Keratinocyte (primary cell): ENCODE data around the gene HNF4A. TPM values are rescaled to one million over a fixed set of nuclear protein-coding genes. Genes with fewer than 3 reads are reported as not detected.

Experiments
- DNase-seq: peaks from one replicate; pipeline ENCODE4 v3.0.0-alpha.2; 2011; ENCODE audit warnings: low read depth, missing footprints, low spot score
- FAIRE-seq: peaks from 2 replicates; lab custom pipeline; 2011; peaks lifted over from hg19 to GRCh38; lab: Jason Lieb, UNC
- H2AFZ ChIP-seq: 2 replicates; pipeline ENCODE4 v1.6.0; 2012; ENCODE audit warnings: low read length, control low read depth, inconsistent platforms; ENCODE audit not compliant: control insufficient read depth
- H3K27ac ChIP-seq: 2 replicates; pipeline ENCODE4 v1.5.1; 2011; ENCODE audit warnings: low read length; ENCODE audit not compliant: control insufficient read depth, insufficient read depth
- H3K27me3 ChIP-seq: 3 replicates; pipeline ENCODE4 v1.6.0; 2011; ENCODE audit warnings: low read length; ENCODE audit not compliant: control insufficient read depth, insufficient read depth; ENCODE audit errors: extremely low read depth
- H3K36me3 ChIP-seq, 2 experiments: 2 replicates in 1 of 2; 3 replicates in 1 of 2; pipeline ENCODE4 v1.5.1; 2011; ENCODE audit warnings: low read length in 2 of 2, mild to moderate bottlenecking in 1 of 2; ENCODE audit not compliant: control insufficient read depth in 2 of 2, insufficient read depth in 2 of 2; ENCODE audit errors: extremely low read depth in 1 of 2
- H3K4me1 ChIP-seq: 3 replicates; pipeline ENCODE4 v1.5.1; 2011; ENCODE audit warnings: low read length; ENCODE audit not compliant: control insufficient read depth, insufficient read depth; ENCODE audit errors: extremely low read depth
- H3K4me2 ChIP-seq: 3 replicates; pipeline ENCODE4 v1.6.0; 2011; ENCODE audit warnings: low read depth, low read length; ENCODE audit not compliant: control insufficient read depth, insufficient read depth; ENCODE audit errors: extremely low read depth
- H3K4me3 ChIP-seq, 3 experiments: fragments of 200-600 bp in 1 of 3; sonication (generic) in 1 of 3; 2 replicates in 2 of 3; 3 replicates in 1 of 3; pipeline ENCODE4 v1.5.1; 2011 to 2016; ENCODE audit warnings: low read length in 3 of 3, mild to moderate bottlenecking in 3 of 3, control low read depth in 2 of 3, inconsistent platforms in 1 of 3, low read depth in 1 of 3, mixed read lengths in 1 of 3, mixed run types in 1 of 3, moderate library complexity in 1 of 3; ENCODE audit not compliant: control insufficient read depth in 2 of 3, insufficient read depth in 2 of 3; ENCODE audit errors: extremely low read depth in 1 of 3
- H3K79me2 ChIP-seq: 2 replicates; pipeline ENCODE4 v1.6.0; 2012; ENCODE audit warnings: low read length; ENCODE audit not compliant: control insufficient read depth, insufficient read depth
- H3K9ac ChIP-seq: 3 replicates; pipeline ENCODE4 v1.6.0; 2011; ENCODE audit warnings: low read length; ENCODE audit not compliant: control insufficient read depth, insufficient read depth; ENCODE audit errors: extremely low read depth
- H3K9me1 ChIP-seq: 3 replicates; pipeline ENCODE4 v1.6.0; 2011; ENCODE audit warnings: low read length; ENCODE audit not compliant: control insufficient read depth, insufficient read depth; ENCODE audit errors: extremely low read depth
- H3K9me3 ChIP-seq: 2 replicates; pipeline ENCODE4 v1.5.1; 2012; ENCODE audit warnings: low read depth, low read length; ENCODE audit not compliant: control insufficient read depth
- H4K20me1 ChIP-seq: 3 replicates; pipeline ENCODE4 v1.6.0; 2011; ENCODE audit warnings: low read length; ENCODE audit not compliant: control insufficient read depth, insufficient read depth; ENCODE audit errors: extremely low read depth
- CTCF ChIP-seq, 3 experiments: IDR thresholded peaks in 1 of 3; conservative IDR thresholded peaks in 1 of 3; optimal IDR thresholded peaks in 1 of 3; 2 replicates in 2 of 3; 3 replicates in 1 of 3; pipeline versions ENCODE3 to v1.5.1; 2011; ENCODE audit warnings: low read length in 3 of 3, mild to moderate bottlenecking in 3 of 3, moderate library complexity in 2 of 3, control low read depth in 1 of 3, inconsistent platforms in 1 of 3; ENCODE audit not compliant: insufficient read depth in 2 of 3; ENCODE audit errors: extremely low read depth in 1 of 3
- EZH2 ChIP-seq: IDR thresholded peaks from one replicate; pipeline ENCODE4 v1.6.1; 2012; ENCODE audit warnings: inconsistent platforms, mild to moderate bottlenecking, low read length, moderate library complexity
- dilution Hi-C: fragments of 300-500 bp; cut with MboI; formaldehyde crosslinking; loops from one replicate; pipeline ENCODE4 v1.7.0; 2020; ENCODE audit warnings: low sequenced_read_pairs; ENCODE audit not compliant: extremely low pct_ligation_motif_present
- polyA plus RNA-seq, 5 experiments: library from polyadenylated mRNA; depleted of rRNA in 3 of 5; stranded (reverse) in 3 of 5; stranded (forward) in 1 of 5; unstranded in 1 of 5; fragments of >200 nt; gene quantifications; 1 replicate in 1 of 5; 2 replicates in 3 of 5; 3 replicates in 1 of 5; pipeline versions ENCODE4 v1.2.1 to v1.2.3, GENCODE V29; 2011 to 2012; ENCODE audit warnings: missing spikeins in 2 of 5, low read depth in 1 of 5, low replicate concordance in 1 of 5

HNF4A gene
- polyA plus RNA-seq, 1 donor (not counting 4 experiments of a cell fraction or from before 2014, with no cell fraction given), result not detected

GRCh38 chr20:44334306-44334705, 21.2 kb upstream of the HNF4A start:
- no peaks in the 10 kb centered on the region for H4K20me1 ChIP-seq
- H3K27ac ChIP-seq, result no peak overlapping the region
- no peaks in the 10 kb centered on the region for H3K36me3 ChIP-seq
- no peak for DNase-seq
- H3K4me3 ChIP-seq, result no peak overlapping the region
- dilution Hi-C loops, result no loop called here
- no peaks in the 10 kb centered on the region for H3K4me1 ChIP-seq
- H3K4me2 ChIP-seq, result no peak overlapping the region
- no peaks in the 10 kb centered on the region for H3K79me2 ChIP-seq
- H2AFZ ChIP-seq, result no peak overlapping the region
- no peaks in the 10 kb centered on the region for H3K9me1 ChIP-seq
- H3K9me3 ChIP-seq, result no peaks in the 10 kb centered on the region
- no peak for TF ChIP-seq CTCF (optimal IDR thresholded peaks at IDR 0.05 in 1 of 3, IDR thresholded peaks at IDR 0.05 in 1 of 3, conservative IDR thresholded peaks at IDR 0.05 in 1 of 3; ENCODE audit: extremely low read depth in 1 of 3, insufficient read depth in 2 of 3, low read length in 3 of 3)
- no peak for TF ChIP-seq EZH2
- H3K27me3 ChIP-seq, result peaks cover 12% of the 10 kb centered on the region
- H3K9ac ChIP-seq, result no peak overlapping the region
- FAIRE-seq, result no peak

GRCh38 chr20:44334709-44335108, 20.8 kb upstream of the HNF4A start:
- Histone ChIP-seq H3K9me3 (no peaks in the 10 kb centered on the region), H3K36me3 (no peaks in the 10 kb centered on the region), H3K4me2 (no peak overlapping the region), H2AFZ (no peak overlapping the region), H3K9ac (no peak overlapping the region), H3K27ac (no peak overlapping the region), H3K79me2 (no peaks in the 10 kb centered on the region), H3K9me1 (no peaks in the 10 kb centered on the region), H3K4me1 (no peaks in the 10 kb centered on the region), H3K4me3 (no peak overlapping the region), H3K27me3 (peaks cover 12% of the 10 kb centered on the region), H4K20me1 (no peaks in the 10 kb centered on the region)
- FAIRE-seq (no peak), DNase-seq (no peak)
- dilution Hi-C loops, result no loop called here
- TF ChIP-seq EZH2 (no peak), CTCF (optimal IDR thresholded peaks at IDR 0.05 in 1 of 3, IDR thresholded peaks at IDR 0.05 in 1 of 3, conservative IDR thresholded peaks at IDR 0.05 in 1 of 3; ENCODE audit: extremely low read depth in 1 of 3, insufficient read depth in 2 of 3, low read length in 3 of 3) (no peak)
